K562 (cell line): ENCODE results near the gene SFT2D2. TPM values are rescaled to one million over a fixed set of nuclear protein-coding genes. Genes with fewer than 3 reads are reported as not detected.
A peak's percentile ranks its signal among the peaks of the same experiment; 100 is the strongest.

Experiments used
- ARID1B ChIP-seq: fragments of 450-650 bp; IDR thresholded peaks from 2 replicates; pipeline ENCODE4 v1.6.1; 2016; ENCODE audit warnings: antibody characterized with exemption, mild to moderate bottlenecking, inconsistent platforms
- BCL6 ChIP-seq: fragments of 250-450 bp; sonication (Bioruptor Pico); IDR thresholded peaks from 2 replicates; pipeline ENCODE4 v1.4.0; 2020
- BCOR ChIP-seq: fragments of 450-650 bp; IDR thresholded peaks from 2 replicates; pipeline ENCODE4 v1.6.1; 2016
- CBX2 ChIP-seq: fragments of 200-600 bp; sonication (generic); IDR thresholded peaks from one replicate; pipeline ENCODE4 v1.6.1; 2012; ENCODE audit warnings: mild to moderate bottlenecking, low read length, inconsistent platforms; ENCODE audit not compliant: insufficient read depth, poor library complexity, severe bottlenecking
- ELK1 ChIP-seq: sonication (generic); formaldehyde crosslinking; IDR thresholded peaks from 2 replicates; pipeline ENCODE4 v1.8.1; 2022; ENCODE audit warnings: missing genetic modification reagents
- EP300 ChIP-seq: IDR thresholded peaks from 2 replicates; pipeline ENCODE4 v1.6.1; 2012; ENCODE audit warnings: low read length, improper control_type of control experiment
- HEY1 ChIP-seq: fragments of 250-450 bp; sonication (Bioruptor Pico); IDR thresholded peaks from 2 replicates; pipeline ENCODE4 v1.5.0; 2020; ENCODE audit warnings: mild to moderate bottlenecking, moderate library complexity, borderline replicate concordance
- MCM2 ChIP-seq: fragments of 450-650 bp; IDR thresholded peaks from 2 replicates; pipeline ENCODE4 v1.6.1; 2017; ENCODE audit warnings: low read depth, mild to moderate bottlenecking
- MCM3 ChIP-seq: fragments of 450-650 bp; IDR thresholded peaks from 2 replicates; pipeline ENCODE4 v1.6.1; 2016
- NR2F6 ChIP-seq: fragments of 450-650 bp; formaldehyde crosslinking; IDR thresholded peaks from 2 replicates; pipeline ENCODE4 v1.4.0; 2020; ENCODE audit warnings: mild to moderate bottlenecking
- PCBP1 ChIP-seq: fragments of 200-400 bp; formaldehyde crosslinking; IDR thresholded peaks from 2 replicates; pipeline ENCODE4 v1.6.1; 2018; ENCODE audit warnings: mild to moderate bottlenecking, low read depth, low read length; ENCODE audit not compliant: poor library complexity, severe bottlenecking
- RBM34 ChIP-seq: fragments of 200-400 bp; formaldehyde crosslinking; IDR thresholded peaks from 2 replicates; pipeline ENCODE4 v1.6.1; 2018; ENCODE audit warnings: low read length, borderline replicate concordance; ENCODE audit not compliant: insufficient read depth
- SIRT6 ChIP-seq: IDR thresholded peaks from one replicate; pipeline ENCODE4 v1.6.1; 2012; ENCODE audit warnings: low read depth, mild to moderate bottlenecking, control low read depth, inconsistent platforms, low read length, moderate library complexity
- SP2 ChIP-seq: IDR thresholded peaks from 2 replicates; pipeline ENCODE4 v1.6.1; 2011; ENCODE audit warnings: mild to moderate bottlenecking, low read depth, low read length, moderate library complexity; ENCODE audit not compliant: poor library complexity, severe bottlenecking; ENCODE audit errors: extremely low read depth
- SRSF3 ChIP-seq: fragments of 200-400 bp; formaldehyde crosslinking; IDR thresholded peaks from 2 replicates; pipeline ENCODE4 v1.6.1; 2016; ENCODE audit warnings: mild to moderate bottlenecking, low read length, moderate library complexity; ENCODE audit not compliant: insufficient read depth
- SRSF7 ChIP-seq: fragments of 200-400 bp; formaldehyde crosslinking; optimal IDR thresholded peaks from 2 replicates; pipeline ENCODE3; 2017; ENCODE audit warnings: mild to moderate bottlenecking, low read depth, low read length
- TCF3 ChIP-seq: sonication (generic); formaldehyde crosslinking; IDR thresholded peaks from 2 replicates; pipeline ENCODE4 v1.4.0; 2020; ENCODE audit warnings: mild to moderate bottlenecking, missing genetic modification reagents
- THRA ChIP-seq: fragments of 450-650 bp; IDR thresholded peaks from 2 replicates; pipeline ENCODE4 v1.6.1; 2017; ENCODE audit warnings: mild to moderate bottlenecking, moderate library complexity
- ZNF134 ChIP-seq: fragments of 250-450 bp; sonication (Bioruptor Pico); conservative IDR thresholded peaks from 2 replicates; pipeline ENCODE4 v1.4.0; 2020
- ZNF24 ChIP-seq: fragments of 450-650 bp; IDR thresholded peaks from 2 replicates; pipeline ENCODE4 v1.6.1; 2016
- ZNF449 ChIP-seq: fragments of 250-450 bp; sonication (Bioruptor Pico); IDR thresholded peaks from 2 replicates; pipeline ENCODE4 v1.8.0; 2022; ENCODE audit warnings: moderate library complexity, mild to moderate bottlenecking, inconsistent platforms
- ZNF609 ChIP-seq: sonication (generic); formaldehyde crosslinking; IDR thresholded peaks from 2 replicates; pipeline ENCODE4 v1.8.1; 2023; ENCODE audit warnings: missing genetic modification reagents, mild to moderate bottlenecking, borderline replicate concordance
- ZNF707 ChIP-seq: fragments of 250-450 bp; sonication (Bioruptor Pico); conservative IDR thresholded peaks from 2 replicates; pipeline ENCODE4 v1.8.0; 2022; ENCODE audit warnings: inconsistent platforms, mild to moderate bottlenecking, moderate library complexity
- polyA plus RNA-seq, 8 experiments: library from polyadenylated mRNA; depleted of rRNA in 4 of 8; stranded (reverse) in 5 of 8; unstranded in 3 of 8; fragments of >200 nt; fragmentation: Nextera tagmentation in 2 of 8; fragmentation: Illumina TruSeq in 1 of 8; extraction: Ambion mirVana in 2 of 8; extraction: Trizol in 1 of 8; gene quantifications; 2 replicates each; pipeline versions ENCODE4 v1.2.1 to v1.2.3, GENCODE V29; 2011 to 2014; ENCODE audit warnings: inconsistent platforms in 1 of 8, missing spikeins in 1 of 8
- total RNA-seq, 7 experiments: library from RNA; depleted of rRNA in 6 of 7; stranded (reverse); fragments of >200 nt in 6 of 7; fragmentation: Illumina TruSeq in 2 of 7; extraction: Trizol in 2 of 7; gene quantifications; 2 replicates each; pipeline versions ENCODE4 v1.2.1 to v1.2.3, GENCODE V29; 2011 to 2021; ENCODE audit warnings: low replicate concordance in 1 of 7

SFT2D2 gene
- total and polyA plus RNA-seq, 9 of the 15 experiments (the other 6 are each of a cell fraction or from before 2014, with no cell fraction given): 3.4 to 50.1 (median 21.6) TPM

GRCh38 chr1:168287237-168287664 is 61.4 kb downstream of the SFT2D2 start (continued):
- TF ChIP-seq ZNF609 (no peak), ZNF24 (no peak), ZNF134 (no peak), ARID1B (peak; percentile 82), RBM34 (no peak), HEY1 (CRISPR knock-in tag) (no peak), TCF3 (CRISPR knock-in tag) (no peak), SRSF7 (no peak), MCM2 (no peak), ELK1 (CRISPR knock-in tag) (no peak), EP300 (peak; percentile 79), SP2 (no peak), ZNF449 (CRISPR knock-in tag) (no peak), MCM3 (no peak), SRSF3 (no peak), NR2F6 (CRISPR knock-in tag) (no peak), CBX2 (no peak), BCL6 (no peak), THRA (no peak), PCBP1 (no peak), SIRT6 (no peak), ZNF707 (CRISPR knock-in tag) (no peak), BCOR (no peak)
